IMR-90 (cell line): ENCODE results near the gene C1orf87. TPM values are rescaled to one million over a fixed set of nuclear protein-coding genes. Genes with fewer than 3 reads are reported as not detected.

Source experiments
- ATAC-seq: fragments of 200-7000 bp; cut with Tn5 transposase; 2 replicates; pipeline ENCODE4 v1.9.1; 2020; ENCODE audit warnings: low read depth, mild to moderate bottlenecking, moderate library complexity
- BruUV-seq: library from RNA; stranded (reverse); fragments of 400-500 nt; replicated peaks from 2 replicates; lab custom pipeline; 2021; lab: Mats Ljungman, UMichigan
- CTCF ChIA-PET: fragments of 300-600 bp; formaldehyde crosslinking; extraction: SDS; loops from one replicate; lab custom pipeline; 2021; ENCODE audit warnings: antibody characterized with exemption; lab: Yijun Ruan, JAX
- POLR2A ChIA-PET: fragments of 300-600 bp; sonication (Branson Sonifier 250); formaldehyde crosslinking; loops from one replicate; lab custom pipeline; 2022; ENCODE audit warnings: antibody characterized with exemption; ENCODE audit not compliant: unreplicated experiment; lab: Charles Lee
- DNase-seq: peaks from one replicate; pipeline ENCODE4 v3.0.0; 2013
- H2AFZ ChIP-seq: replicated peaks from 2 replicates; pipeline ENCODE3; 2013; ENCODE audit warnings: low read length, mild to moderate bottlenecking; ENCODE audit not compliant: poor library complexity
- H2AK5ac ChIP-seq: 2 replicates; pipeline ENCODE4 v1.6.1; 2013; ENCODE audit warnings: low read depth, low read length, inconsistent platforms
- H2AK9ac ChIP-seq: replicated peaks from 2 replicates; pipeline ENCODE3; 2013; ENCODE audit warnings: mild to moderate bottlenecking, low read depth, low read length, moderate library complexity; ENCODE audit not compliant: poor library complexity
- H2BK120ac ChIP-seq: 2 replicates; pipeline ENCODE4 v1.6.1; 2013; ENCODE audit warnings: low read depth, low read length, inconsistent platforms
- H2BK15ac ChIP-seq: 3 replicates; pipeline ENCODE4 v1.6.1; 2013; ENCODE audit warnings: low read depth, low read length, inconsistent platforms
- H2BK20ac ChIP-seq: 2 replicates; pipeline ENCODE4 v1.6.1; 2013; ENCODE audit warnings: low read depth, mild to moderate bottlenecking, inconsistent platforms, low read length, moderate library complexity
- H2BK5ac ChIP-seq: 2 replicates; pipeline ENCODE4 v1.6.1; 2013; ENCODE audit warnings: mild to moderate bottlenecking, low read depth, low read length, inconsistent platforms; ENCODE audit not compliant: poor library complexity, severe bottlenecking
- H3K14ac ChIP-seq: replicated peaks from 2 replicates; pipeline ENCODE4 v1.6.1; 2013; ENCODE audit warnings: low read depth, low read length, inconsistent platforms
- H3K18ac ChIP-seq: 2 replicates; pipeline ENCODE4 v1.6.1; 2013; ENCODE audit warnings: low read depth, low read length, control low read depth
- H3K23ac ChIP-seq: 2 replicates; pipeline ENCODE4 v1.6.1; 2013; ENCODE audit warnings: low read depth, low read length, inconsistent platforms
- H3K27ac ChIP-seq: 2 replicates; pipeline ENCODE4 v1.5.1; 2013; ENCODE audit warnings: mild to moderate bottlenecking, control low read depth, low read length; ENCODE audit not compliant: insufficient read depth
- H3K27me3 ChIP-seq: 2 replicates; pipeline ENCODE4 v1.6.1; 2013; ENCODE audit warnings: low read length; ENCODE audit not compliant: control insufficient read depth, insufficient read depth
- H3K36me3 ChIP-seq: 2 replicates; pipeline ENCODE4 v1.6.1; 2013; ENCODE audit warnings: low read length, mixed read lengths; ENCODE audit not compliant: control insufficient read depth, insufficient read depth
- H3K4ac ChIP-seq: 2 replicates; pipeline ENCODE4 v1.6.1; 2013; ENCODE audit warnings: low read depth, low read length, inconsistent platforms
- H3K4me1 ChIP-seq: 2 replicates; pipeline ENCODE4 v1.6.1; 2013; ENCODE audit warnings: low read length, mixed read lengths; ENCODE audit not compliant: control insufficient read depth, insufficient read depth
- H3K4me2 ChIP-seq: 2 replicates; pipeline ENCODE4 v1.6.1; 2013; ENCODE audit warnings: low read depth, mild to moderate bottlenecking, control low read depth, low read length, moderate library complexity
- H3K4me3 ChIP-seq: 2 replicates; pipeline ENCODE4 v1.5.1; 2013; ENCODE audit warnings: low read depth, mild to moderate bottlenecking, control low read depth, low read length, moderate library complexity; ENCODE audit not compliant: insufficient read depth
- H3K56ac ChIP-seq: 2 replicates; pipeline ENCODE4 v1.6.1; 2013; ENCODE audit warnings: low read length, inconsistent platforms; ENCODE audit not compliant: insufficient read depth; ENCODE audit errors: extremely low read depth
- H3K79me1 ChIP-seq, 2 experiments: 2 replicates each; pipeline ENCODE4 v1.6.1; 2013; ENCODE audit warnings: low read length in 2 of 2, inconsistent platforms in 1 of 2, low read depth in 1 of 2
- H3K9ac ChIP-seq: 2 replicates; pipeline ENCODE4 v1.6.1; 2013; ENCODE audit warnings: low read depth, low read length, control low read depth
- H3K9me1 ChIP-seq: 2 replicates; pipeline ENCODE4 v1.6.1; 2013; ENCODE audit warnings: low read length, inconsistent platforms; ENCODE audit not compliant: insufficient read depth
- H3K9me3 ChIP-seq: 2 replicates; pipeline ENCODE4 v1.6.1; 2013; ENCODE audit warnings: low read length; ENCODE audit not compliant: control insufficient read depth, insufficient read depth
- H4K20me1 ChIP-seq: 2 replicates; pipeline ENCODE4 v1.6.1; 2013; ENCODE audit warnings: low read length, inconsistent platforms; ENCODE audit not compliant: insufficient read depth
- H4K5ac ChIP-seq: 2 replicates; pipeline ENCODE4 v1.6.1; 2013; ENCODE audit warnings: mild to moderate bottlenecking, low read depth, low read length, control low read depth
- H4K8ac ChIP-seq, 2 experiments: 2 replicates each; pipeline ENCODE4 v1.6.1; 2013; ENCODE audit warnings: low read depth in 2 of 2, low read length in 2 of 2, control low read depth in 1 of 2, inconsistent platforms in 1 of 2
- H4K91ac ChIP-seq: 2 replicates; pipeline ENCODE4 v1.6.1; 2013; ENCODE audit warnings: low read depth, low read length, inconsistent platforms; ENCODE audit not compliant: insufficient read depth
- BHLHE40 ChIP-seq: fragments of 150-350 bp; IDR thresholded peaks from 2 replicates; pipeline ENCODE4 v1.6.1; 2016; ENCODE audit warnings: mild to moderate bottlenecking, low read depth, low read length
- CEBPB ChIP-seq: IDR thresholded peaks from 2 replicates; pipeline ENCODE4 v1.6.1; 2012; ENCODE audit warnings: low read depth, low read length, improper control_type of control experiment
- CHD1 ChIP-seq: IDR thresholded peaks from 2 replicates; pipeline ENCODE4 v1.6.1; 2012; ENCODE audit warnings: low read depth, low read length, improper control_type of control experiment
- CTCF ChIP-seq: conservative IDR thresholded peaks from 2 replicates; pipeline ENCODE4 v1.5.1; 2012; ENCODE audit warnings: mild to moderate bottlenecking, low read depth, low read length, improper control_type of control experiment
- ELK1 ChIP-seq: fragments of 150-350 bp; IDR thresholded peaks from 2 replicates; pipeline ENCODE4 v1.6.1; 2016; ENCODE audit warnings: low read depth, mild to moderate bottlenecking, low read length, moderate library complexity, borderline replicate concordance
- FOS ChIP-seq: fragments of 150-350 bp; IDR thresholded peaks from 2 replicates; pipeline ENCODE4 v1.6.1; 2016; ENCODE audit warnings: low read depth, low read length
- MAFK ChIP-seq: IDR thresholded peaks from 2 replicates; pipeline ENCODE4 v1.6.1; 2012; ENCODE audit warnings: low read depth, low read length, improper control_type of control experiment
- MAZ ChIP-seq: IDR thresholded peaks from 2 replicates; pipeline ENCODE4 v1.6.1; 2012; ENCODE audit warnings: low read depth, mild to moderate bottlenecking, low read length, improper control_type of control experiment, moderate library complexity, borderline replicate concordance
- MXI1 ChIP-seq: IDR thresholded peaks from 2 replicates; pipeline ENCODE4 v1.6.1; 2012; ENCODE audit warnings: low read depth, mild to moderate bottlenecking, low read length, moderate library complexity, borderline replicate concordance
- NFE2L2 ChIP-seq: fragments of 150-350 bp; IDR thresholded peaks from 2 replicates; pipeline ENCODE4 v1.6.1; 2016; ENCODE audit warnings: low read depth, mild to moderate bottlenecking, low read length
- POLR2A ChIP-seq: IDR thresholded peaks from 2 replicates; pipeline ENCODE4 v1.6.1; 2012; ENCODE audit warnings: mild to moderate bottlenecking, low read depth, low read length
- RAD21 ChIP-seq: IDR thresholded peaks from 2 replicates; pipeline ENCODE4 v1.6.1; 2012; ENCODE audit warnings: low read length, improper control_type of control experiment
- RCOR1 ChIP-seq: IDR thresholded peaks from 2 replicates; pipeline ENCODE4 v1.6.1; 2012; ENCODE audit warnings: mild to moderate bottlenecking, low read length, improper control_type of control experiment; ENCODE audit not compliant: insufficient replicate concordance
- RFX5 ChIP-seq: IDR thresholded peaks from 2 replicates; pipeline ENCODE4 v1.8.0; 2012; ENCODE audit warnings: low read depth, mild to moderate bottlenecking, low read length, moderate library complexity
- SMC3 ChIP-seq: fragments of 150-350 bp; IDR thresholded peaks from 2 replicates; pipeline ENCODE4 v1.6.1; 2016; ENCODE audit warnings: low read depth, mild to moderate bottlenecking, antibody characterized with exemption, low read length, moderate library complexity
- USF2 ChIP-seq: fragments of 150-350 bp; IDR thresholded peaks from 2 replicates; pipeline ENCODE4 v1.6.1; 2017; ENCODE audit warnings: mild to moderate bottlenecking, antibody characterized with exemption, low read length, low read depth
- WGBS, 2 experiments: methylation state at CpG; one replicate each; pipeline versions ENCODE4 v1.1.5 to v1.1.7; 2013; ENCODE audit warnings: missing lambda C conversion rate in 2 of 2; ENCODE audit not compliant: insufficient read length in 1 of 2; ENCODE audit errors: extremely low coverage in 2 of 2; 5-methylcytosine and 5-hydroxymethylcytosine counted together
- dilution Hi-C: fragments of 300-500 bp; cut with HindIII; formaldehyde crosslinking; loops from one replicate; pipeline ENCODE4 v1.14.3; 2018; ENCODE audit warnings: low sequenced_read_pairs; ENCODE audit not compliant: unreplicated experiment
- in situ Hi-C: fragments of 300-500 bp; cut with MboI; formaldehyde crosslinking; loops from 3 replicates; pipeline ENCODE4 v1.14.3; 2019; ENCODE audit warnings: low sequenced_read_pairs, inconsistent platforms, mixed read lengths
- intact Hi-C: fragments of 100-400 bp; cut with micrococcal nuclease; formaldehyde crosslinking; loops from 2 replicates; pipeline ENCODE4 v1.10.0; 2022
- polyA plus RNA-seq, 3 experiments: library from polyadenylated mRNA; depleted of rRNA; stranded (reverse); fragments of >200 nt; gene quantifications; 2 replicates each; pipeline ENCODE4 v1.2.3, GENCODE V29; 2012; ENCODE audit warnings: low replicate concordance in 1 of 3
- total RNA-seq: library from RNA; depleted of rRNA; stranded (reverse); fragments of >200 nt; gene quantifications from 2 replicates; pipeline ENCODE4 v1.2.3, GENCODE V29; 2012

Gene C1orf87
- total and polyA plus RNA-seq, 2 of the 4 experiments (the other 2 are of a cell fraction), result not detected

- no peak overlapping the region for H2AFZ ChIP-seq
Measured at GRCh38 chr1:60035921-60036320, 37.6 kb downstream of the C1orf87 start.

More at GRCh38 chr1:60035921-60036320, 37.6 kb downstream of the C1orf87 start:
- intact Hi-C loops (no loop called here), in situ Hi-C loops (no loop called here), dilution Hi-C loops (no loop called here)
- no peaks in the 10 kb centered on the region for H3K36me3 ChIP-seq
- no peak overlapping the region for H3K23ac ChIP-seq
- H2BK20ac ChIP-seq, result no peak overlapping the region
- H3K79me1 ChIP-seq, result no peaks in the 10 kb centered on the region
- no peak overlapping the region for H3K27ac ChIP-seq
- H4K20me1 ChIP-seq, result no peaks in the 10 kb centered on the region
- no peak overlapping the region for H2BK5ac ChIP-seq
- H3K27me3 ChIP-seq, result no peaks in the 10 kb centered on the region
- TF ChIP-seq SMC3 (no peak), FOS (no peak), POLR2A (no peak), RAD21 (no peak), CHD1 (no peak), CTCF (no peak), BHLHE40 (no peak), MAFK (no peak), MAZ (no peak), CEBPB (no peak), RFX5 (no peak), ELK1 (no peak), USF2 (no peak), NFE2L2 (no peak), MXI1 (no peak), RCOR1 (no peak)
- BruUV-seq, result no TSS peak
- CTCF ChIA-PET, result no interaction called here
- no peak overlapping the region for H4K91ac ChIP-seq
- H4K5ac ChIP-seq, result no peak overlapping the region
- no peaks in the 10 kb centered on the region for H3K4me1 ChIP-seq
- H3K4ac ChIP-seq, result no peak overlapping the region
- WGBS, 2 experiments, result no CpG with 5 or more reads among the region's 2 CpGs
- H3K4me2 ChIP-seq, result no peak overlapping the region
- no peak overlapping the region for H3K4me3 ChIP-seq
- H3K18ac ChIP-seq, result no peak overlapping the region
- H3K56ac ChIP-seq, result no peak overlapping the region
- no peak overlapping the region for H2BK120ac ChIP-seq
- no peaks in the 10 kb centered on the region for H3K9me1 ChIP-seq
- no peak overlapping the region for H2AK9ac ChIP-seq
- H2AK5ac ChIP-seq, result no peak overlapping the region
- H2BK15ac ChIP-seq, result no peak overlapping the region
- ATAC-seq (no peak), DNase-seq (no peak)
- H3K14ac ChIP-seq, result no peak overlapping the region
- POLR2A ChIA-PET, result no interaction called here
- H4K8ac ChIP-seq, result no peak overlapping the region
- no peak overlapping the region for H3K9ac ChIP-seq
- H3K9me3 ChIP-seq, result no peaks in the 10 kb centered on the region
